SK-N-SH (cell line): Measurements from ENCODE around the gene JMJD1C.

Source experiments
- CHD2 ChIP-seq: fragments of 150-350 bp; IDR thresholded peaks from 2 replicates; pipeline ENCODE4 v1.6.1; 2018; ENCODE audit warnings: low read length; ENCODE audit not compliant: partially characterized antibody
- CTCF ChIP-seq: fragments of 200-600 bp; sonication (generic); IDR thresholded peaks from 2 replicates; pipeline ENCODE4 v1.6.1; 2017; ENCODE audit warnings: antibody characterized with exemption, mild to moderate bottlenecking, moderate library complexity
- EP300 ChIP-seq, 2 experiments: IDR thresholded peaks; 2 replicates each; pipeline versions ENCODE4 v1.4.0 to v1.6.1; 2012; ENCODE audit warnings: borderline replicate concordance in 1 of 2, low read depth in 1 of 2, low read length in 1 of 2
- EZH2phosphoT487 ChIP-seq: fragments of 200-600 bp; sonication (generic); IDR thresholded peaks from 2 replicates; pipeline ENCODE4 v1.6.1; 2017; ENCODE audit warnings: low read depth, mixed run types, mild to moderate bottlenecking, antibody characterized with exemption, moderate library complexity, borderline replicate concordance
- JUND ChIP-seq: IDR thresholded peaks from 2 replicates; pipeline ENCODE4 v1.4.0; 2012
- MAX ChIP-seq: IDR thresholded peaks from 2 replicates; pipeline ENCODE4 v1.4.0; 2012; ENCODE audit warnings: low read depth
- MXI1 ChIP-seq: IDR thresholded peaks from 2 replicates; pipeline ENCODE4 v1.6.1; 2012; ENCODE audit warnings: mild to moderate bottlenecking, low read depth, low read length, improper control_type of control experiment
- PBX3 ChIP-seq: IDR thresholded peaks from 2 replicates; pipeline ENCODE4; 2012
- POLR2AphosphoS5 ChIP-seq: IDR thresholded peaks from 2 replicates; pipeline ENCODE4 v1.6.1; 2012; ENCODE audit warnings: low read depth, low read length
- USF1 ChIP-seq: IDR thresholded peaks from 2 replicates; pipeline ENCODE4 v1.4.0; 2012; ENCODE audit warnings: low read depth, borderline replicate concordance
- YY1 ChIP-seq: IDR thresholded peaks from 2 replicates; pipeline ENCODE4 v1.4.0; 2012; ENCODE audit warnings: low read depth, mild to moderate bottlenecking

- no peak for TF ChIP-seq EZH2phosphoT487
- no peak for TF ChIP-seq CTCF
- no peak for TF ChIP-seq PBX3
- TF ChIP-seq YY1: no peak
- no peak for TF ChIP-seq MAX
- TF ChIP-seq POLR2AphosphoS5: no peak
- TF ChIP-seq MXI1: no peak
- no peak for TF ChIP-seq USF1
- TF ChIP-seq EP300 (IDR thresholded peaks at IDR 0.05; ENCODE audit: borderline replicate concordance in 1 of 2, low read depth in 1 of 2, low read length in 1 of 2): no peak
- no peak for TF ChIP-seq JUND
- no peak for TF ChIP-seq CHD2
Measured at GRCh38 chr10:63431962-63432797, 33.6 kb downstream of the JMJD1C start.
